Esophagus squamous epithelium (tissue), 5 donors: Measurements from ENCODE around the gene RBFOX1. TPM values are rescaled to one million over a fixed set of nuclear protein-coding genes. Genes with fewer than 3 reads are reported as not detected.

ENCODE experiments used
- DNase-seq: peaks from one replicate; lab custom pipeline; 2025; lab: John Stamatoyannopoulos, UW
- H3K27ac ChIP-seq, 4 donors: fragments of 200-600 bp; sonication (generic); one replicate each; pipeline ENCODE4 v1.5.1; 2016 to 2019; ENCODE audit warnings: mild to moderate bottlenecking in 1 of 4
- H3K27me3 ChIP-seq, 4 donors: fragments of 200-600 bp; sonication (generic); 1 replicate in 3 of 4; 2 replicates in 1 of 4; pipeline versions ENCODE4 v1.5.1 to v1.6.0; 2017 to 2021; ENCODE audit warnings: antibody characterized with exemption in 1 of 4
- H3K36me3 ChIP-seq, 3 donors: fragments of 200-600 bp; sonication (generic); one replicate each; pipeline ENCODE4 v1.5.1; 2016 to 2019
- H3K4me1 ChIP-seq, 3 donors: fragments of 200-600 bp; sonication (generic); one replicate each; pipeline ENCODE4 v1.5.1; 2017 to 2019
- H3K4me3 ChIP-seq, 4 donors: fragments of 200-600 bp; sonication (generic); 1 replicate in 3 of 4; 2 replicates in 1 of 4; pipeline ENCODE4 v1.5.1; 2016 to 2019; ENCODE audit warnings: mild to moderate bottlenecking in 2 of 4, moderate library complexity in 1 of 4
- H3K9me3 ChIP-seq, 3 donors: fragments of 200-600 bp; sonication (generic); one replicate each; pipeline ENCODE4 v1.5.1; 2016 to 2019
- CTCF ChIP-seq, 6 experiments: fragments of 450-650 bp in 4 of 6; fragments of 200-600 bp in 2 of 6; sonication (generic) in 2 of 6; IDR thresholded peaks; one replicate each; pipeline ENCODE4 v1.5.1; 2016 to 2019; ENCODE audit warnings: antibody characterized with exemption in 6 of 6, mild to moderate bottlenecking in 4 of 6, moderate library complexity in 4 of 6
- POLR2A ChIP-seq, 4 donors: fragments of 450-650 bp; IDR thresholded peaks; one replicate each; pipeline ENCODE4 v1.6.1; 2017; ENCODE audit warnings: antibody characterized with exemption in 4 of 4, mild to moderate bottlenecking in 4 of 4, moderate library complexity in 3 of 4
- WGBS, 2 donors: methylation state at CpG; one replicate each; pipeline ENCODE4 v1.1.5; 2018; 5-methylcytosine and 5-hydroxymethylcytosine counted together
- intact Hi-C: fragments of 100-400 bp; cut with DNase I; formaldehyde crosslinking; loops from one replicate; pipeline ENCODE4 v1.15.0; 2022
- total RNA-seq, 4 donors: library from RNA; depleted of rRNA; stranded (reverse); fragments of >200 nt; gene quantifications; one replicate each; pipeline ENCODE4 v1.1.0, GENCODE V29; 2016
- donor health status: DM: yes; HTN: yes; CAD: no.

Gene RBFOX1
- total RNA-seq, 4 donors from 2014 or later, result not detected

GRCh38 chr16:7545251-7545650 is 212.6 kb downstream of the RBFOX1 start:
- no peak for DNase-seq
- Histone ChIP-seq H3K4me3 (no peak overlapping the region), H3K9me3 (no peaks in the 10 kb centered on the region), H3K27ac (no peak overlapping the region), H3K4me1 (no peaks in the 10 kb centered on the region), H3K27me3 (no peaks in the 10 kb centered on the region), H3K36me3 (no peaks in the 10 kb centered on the region)
- 46 to 71% methylated on average over 9 of the region's 9 CpGs for WGBS, 2 donors
- no peak for TF ChIP-seq CTCF (IDR thresholded peaks at IDR 0.05)
- TF ChIP-seq POLR2A (IDR thresholded peaks at IDR 0.05), result no peak
- intact Hi-C loops, result no loop called here

GRCh38 chr16:7546948-7547347 is 214.3 kb downstream of the RBFOX1 start:
- Histone ChIP-seq H3K9me3 (no peaks in the 10 kb centered on the region), H3K27ac (no peak overlapping the region), H3K27me3 (no peaks in the 10 kb centered on the region), H3K4me1 (no peaks in the 10 kb centered on the region), H3K36me3 (no peaks in the 10 kb centered on the region), H3K4me3 (no peak overlapping the region)
- intact Hi-C loops, result no loop called here
- TF ChIP-seq POLR2A (IDR thresholded peaks at IDR 0.05) (no peak), CTCF (IDR thresholded peaks at IDR 0.05) (no peak)
- WGBS, 2 donors, result 43 to 55% methylated on average over 4 of the region's 4 CpGs
- DNase-seq, result no peak

GRCh38 chr16:7547736-7548135 is 215.1 kb downstream of the RBFOX1 start:
- intact Hi-C loops, result no loop called here
- Histone ChIP-seq H3K4me1 (no peaks in the 10 kb centered on the region), H3K27ac (no peak overlapping the region), H3K36me3 (no peaks in the 10 kb centered on the region), H3K9me3 (no peaks in the 10 kb centered on the region), H3K4me3 (no peak overlapping the region), H3K27me3 (no peaks in the 10 kb centered on the region)
- WGBS, 2 donors, result 46 to 53% methylated on average over 4 of the region's 4 CpGs
- no peak for DNase-seq
- TF ChIP-seq POLR2A (IDR thresholded peaks at IDR 0.05) (no peak), CTCF (IDR thresholded peaks at IDR 0.05) (no peak)

GRCh38 chr16:7548796-7549318 is 216.2 kb downstream of the RBFOX1 start:
- Histone ChIP-seq H3K4me1 (no peaks in the 10 kb centered on the region), H3K27ac (no peak overlapping the region), H3K9me3 (no peaks in the 10 kb centered on the region), H3K36me3 (no peaks in the 10 kb centered on the region), H3K4me3 (no peak overlapping the region), H3K27me3 (no peaks in the 10 kb centered on the region)
- no peak for DNase-seq
- WGBS, 2 donors, result 76 to 82% methylated on average over 4 of the region's 4 CpGs
- intact Hi-C loops, result no loop called here
- TF ChIP-seq POLR2A (IDR thresholded peaks at IDR 0.05), result no peak
- no peak for TF ChIP-seq CTCF (IDR thresholded peaks at IDR 0.05)

- no peaks in the 10 kb centered on the region for H3K27me3 ChIP-seq
- intact Hi-C loops, result no loop called here
- 44 to 50% methylated on average over 5 to 6 of the region's 7 CpGs for WGBS, 2 donors
- no peak overlapping the region for H3K4me3 ChIP-seq
- DNase-seq, result no peak
- TF ChIP-seq CTCF (IDR thresholded peaks at IDR 0.05), result no peak
- H3K9me3 ChIP-seq, result no peaks in the 10 kb centered on the region
- no peaks in the 10 kb centered on the region for H3K36me3 ChIP-seq
- H3K4me1 ChIP-seq, result no peaks in the 10 kb centered on the region
- H3K27ac ChIP-seq, result no peak overlapping the region
These were observed 217.5 kb downstream of the RBFOX1 start for GRCh38 chr16:7550096-7550495.
